HK-2 (cell line): Measurements from ENCODE around the gene PIGS.
"Not testable (repeated sequence)": the region's sequence is repeated elsewhere in the genome, so short reads cannot be mapped to it uniquely, and the experiment has no call there.

Experiments
- DNase-seq: peaks from one replicate; pipeline ENCODE4 v3.0.0-alpha.2; 2018; ENCODE audit not compliant: unreplicated experiment

The PIGS gene

GRCh38 chr17:28529013-28529400 is 42.3 kb downstream of the PIGS start:
- no peak for DNase-seq

DNA sequence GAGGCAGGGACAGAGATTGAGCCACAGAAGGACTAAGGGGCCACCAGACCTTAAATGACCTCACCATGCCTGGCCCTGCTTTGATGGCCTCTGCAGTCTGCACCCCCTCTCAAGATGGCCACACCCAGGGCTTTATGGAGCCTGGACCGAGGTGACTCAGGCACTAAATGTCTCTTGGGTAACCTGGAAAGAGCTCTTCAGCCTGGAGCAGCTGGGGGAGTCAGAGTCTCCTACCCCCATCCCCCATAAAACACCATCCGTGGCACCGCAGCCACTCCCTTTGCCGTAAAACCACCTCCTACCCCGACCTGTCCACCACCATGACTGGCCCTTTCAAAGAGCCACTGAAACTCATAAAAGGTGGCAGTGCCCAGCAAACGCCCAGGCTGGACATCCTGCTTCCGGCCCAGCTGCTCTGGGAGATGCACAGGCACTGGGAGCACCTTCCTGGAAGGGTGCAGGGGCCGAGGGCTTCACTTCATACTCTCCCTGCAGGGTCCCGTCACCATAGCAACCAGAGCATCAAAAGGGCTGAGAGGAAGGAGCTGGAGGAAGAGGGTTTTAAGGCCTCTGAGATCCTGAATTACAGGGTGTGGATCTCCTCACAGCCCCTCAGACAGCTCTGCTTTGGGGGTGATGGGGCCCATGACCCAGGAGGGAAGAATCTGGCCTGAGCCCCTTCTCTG is 42.9 kb downstream of the PIGS start:
- no peak for DNase-seq

- DNase-seq: no peak
Measured at GRCh38 chr17:28527859-28528258, 43.5 kb downstream of the PIGS start.

- DNase-seq: no peak
Measured at GRCh38 chr17:28527181-28527681, 44.1 kb downstream of the PIGS start.

DNA sequence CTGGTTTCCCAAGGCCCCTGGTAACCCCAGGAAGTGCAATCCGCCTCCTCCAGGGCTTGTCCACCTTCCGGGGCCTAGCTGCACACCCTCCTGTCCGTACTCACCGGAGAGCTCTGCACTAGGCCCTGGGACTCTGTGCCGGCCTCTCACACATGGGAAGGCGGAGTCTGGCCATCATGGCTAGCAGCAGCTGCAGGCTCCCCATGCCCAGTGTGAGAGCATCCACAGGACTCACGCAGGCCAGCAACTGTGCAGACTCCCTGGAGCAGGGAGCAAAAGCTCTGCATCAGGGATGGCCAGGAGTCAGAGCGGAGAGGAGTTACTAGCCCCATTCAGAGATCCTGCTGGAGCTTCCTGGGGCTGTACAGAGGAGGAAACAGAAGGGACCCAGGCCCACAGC is 44.9 kb downstream of the PIGS start:
- no peak for DNase-seq

GRCh38 chr17:28524476-28525424 is 46.6 kb downstream of the PIGS start:
- no peak for DNase-seq

DNA sequence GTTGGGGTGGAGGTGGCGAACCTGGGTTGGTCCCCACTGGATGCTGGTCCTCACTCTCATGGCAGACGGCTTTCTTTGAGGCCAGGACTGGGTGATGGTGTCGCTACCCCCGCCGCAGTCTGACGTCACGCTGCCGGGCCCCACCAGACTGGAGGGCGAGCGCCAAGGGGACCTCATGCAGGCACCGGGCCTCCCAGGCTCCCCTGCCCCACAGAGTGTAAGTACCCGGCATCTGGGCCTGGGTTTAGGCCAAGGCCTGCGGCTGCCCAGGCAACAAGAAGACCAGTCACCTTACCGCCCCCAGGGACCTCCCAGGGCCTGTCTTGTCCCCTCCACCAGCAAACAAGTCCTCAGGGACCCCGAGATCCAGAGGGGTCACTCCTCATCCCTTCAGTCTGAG is 47.4 kb downstream of the PIGS start:
- no peak for DNase-seq

GRCh38 chr17:28523186-28523585 is 48.1 kb downstream of the PIGS start:
- no peak for DNase-seq

DNA sequence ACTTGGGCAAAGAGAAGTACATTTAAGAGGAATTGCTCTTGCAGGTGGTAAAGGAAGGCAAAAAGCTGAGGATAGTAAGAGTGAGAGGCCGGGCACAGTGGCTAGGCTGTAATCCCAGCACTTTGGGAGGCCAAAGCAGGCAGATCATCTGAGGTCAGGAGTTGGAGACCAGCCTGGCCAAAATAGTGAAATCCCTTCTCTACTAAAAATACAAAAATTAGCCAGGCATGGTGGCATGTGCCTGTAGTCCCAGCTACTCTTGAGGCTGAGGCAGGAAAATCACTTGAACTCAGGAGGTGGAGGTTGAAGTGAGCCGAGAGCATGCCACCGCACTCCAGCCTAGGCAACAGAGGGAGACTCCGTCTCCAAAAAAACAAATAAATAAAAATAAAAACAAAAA is 49.0 kb downstream of the PIGS start:
- not testable (repeated sequence) for DNase-seq

- DNase-seq: no peak
Measured at GRCh38 chr17:28521311-28522085, 49.8 kb downstream of the PIGS start.

GRCh38 chr17:28520687-28521086 is 50.6 kb downstream of the PIGS start:
- DNase-seq: no peak

GRCh38 chr17:28519236-28519635 is 52.1 kb downstream of the PIGS start:
- DNase-seq: no peak

DNA sequence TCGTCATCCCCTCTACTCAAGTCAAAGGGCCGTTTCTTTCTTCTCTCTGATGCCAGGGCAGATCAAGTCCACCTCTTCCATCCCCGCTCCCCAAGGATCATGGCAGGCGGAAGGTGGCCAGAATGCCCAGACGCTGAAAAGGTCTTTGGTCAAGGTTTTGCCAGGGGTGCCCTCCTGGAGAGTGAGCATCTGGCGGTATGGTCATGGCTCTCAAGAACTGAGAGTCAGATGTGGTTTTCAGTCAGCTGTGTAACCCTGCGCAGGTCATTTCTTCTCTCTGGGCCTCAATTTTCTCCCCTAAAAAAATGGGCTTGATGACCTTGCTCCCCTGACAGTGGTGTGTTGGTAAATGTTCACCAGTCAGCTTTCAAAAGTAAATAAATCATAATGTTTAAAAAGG is 52.7 kb downstream of the PIGS start:
- no peak for DNase-seq

DNA sequence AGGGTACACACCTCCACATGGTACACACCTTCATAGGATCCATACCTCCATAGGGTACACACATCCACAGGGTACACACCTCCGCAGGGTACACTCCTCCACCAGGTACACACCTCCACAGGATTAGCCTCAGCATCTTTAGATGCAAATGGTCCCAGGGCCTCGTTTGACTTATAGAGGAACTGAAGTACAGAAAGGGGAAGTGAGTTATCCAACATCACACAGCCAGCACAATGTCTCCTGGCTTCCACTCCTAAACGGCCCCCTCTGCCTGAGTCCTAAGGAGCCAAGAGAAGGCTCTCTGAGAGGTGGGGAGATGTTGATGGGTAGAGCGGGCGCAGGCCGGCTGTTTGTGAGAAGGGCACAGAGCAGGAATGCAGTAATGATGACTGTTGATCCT is 53.2 kb downstream of the PIGS start:
- no peak for DNase-seq

DNA sequence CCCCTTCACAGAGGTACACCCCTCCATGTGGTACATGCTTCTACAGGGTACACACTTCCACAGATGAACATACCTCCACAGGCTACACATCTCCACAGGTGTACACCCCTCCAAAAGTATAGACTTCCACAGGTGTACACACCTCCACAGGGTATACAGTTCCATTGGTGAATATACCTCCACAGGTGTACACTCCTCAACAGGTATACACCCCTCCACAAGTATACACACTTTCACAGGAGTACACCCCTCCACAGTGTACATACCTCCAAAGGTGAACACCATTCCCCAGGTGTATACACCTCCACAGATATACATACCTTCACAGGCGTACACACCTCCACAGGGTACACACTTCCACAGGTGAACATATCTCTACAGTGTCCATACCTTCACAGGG is 55.8 kb downstream of the PIGS start:
- DNase-seq: no peak

DNA sequence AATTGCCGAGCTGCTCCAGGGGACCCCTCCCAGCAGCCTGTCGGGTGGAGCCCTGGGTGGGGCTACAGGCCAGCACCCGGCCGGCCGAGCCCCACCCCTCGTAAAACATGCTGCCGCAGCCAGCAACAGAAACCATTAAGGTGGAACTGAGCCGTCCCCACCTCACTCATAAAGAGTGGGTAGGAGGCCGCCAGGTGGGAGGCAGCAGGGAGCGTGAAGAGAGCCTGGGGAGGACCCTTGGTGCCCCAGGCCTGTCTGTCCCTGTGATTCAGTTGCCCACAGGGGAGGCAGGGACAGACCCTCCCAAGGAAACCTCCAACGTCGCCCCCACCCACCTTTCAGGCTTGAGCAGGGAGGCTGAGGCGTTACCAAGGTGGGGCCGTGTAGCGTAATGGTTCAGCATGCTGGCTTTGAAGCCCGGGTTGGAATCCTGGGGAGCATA is 56.7 kb downstream of the PIGS start:
- no peak for DNase-seq

- DNase-seq: no peak
Measured at GRCh38 chr17:28513476-28513875, 57.8 kb downstream of the PIGS start.

DNA sequence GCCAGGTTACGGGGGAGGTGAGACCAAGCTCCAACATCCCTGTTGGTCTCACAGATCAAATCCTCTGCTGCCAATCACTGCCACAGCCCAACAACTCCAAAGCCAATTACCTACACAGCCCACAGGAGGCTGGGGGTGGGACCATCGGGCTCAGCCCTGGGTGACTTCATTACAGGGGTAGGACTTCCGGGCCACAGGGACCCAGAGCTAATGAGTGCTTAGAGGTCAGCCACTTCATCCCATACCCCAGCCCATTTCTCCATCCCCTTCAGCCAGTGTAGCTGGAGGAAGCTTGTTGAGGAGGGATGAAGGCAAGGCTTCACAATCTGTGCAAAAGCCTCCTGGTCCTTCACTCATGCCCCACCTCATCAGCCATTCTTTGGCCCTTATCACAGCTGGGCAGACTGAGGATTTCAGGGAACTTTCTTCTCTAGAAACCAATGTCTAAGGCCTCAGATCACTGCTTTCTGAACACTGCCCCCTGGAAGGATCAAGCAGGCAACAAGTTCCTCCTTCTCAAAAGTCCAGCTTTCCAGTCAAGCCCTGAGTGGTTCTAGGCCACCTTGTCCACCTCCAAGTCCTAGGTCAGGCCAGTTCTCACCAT is 59.4 kb downstream of the PIGS start:
- no peak for DNase-seq

DNA sequence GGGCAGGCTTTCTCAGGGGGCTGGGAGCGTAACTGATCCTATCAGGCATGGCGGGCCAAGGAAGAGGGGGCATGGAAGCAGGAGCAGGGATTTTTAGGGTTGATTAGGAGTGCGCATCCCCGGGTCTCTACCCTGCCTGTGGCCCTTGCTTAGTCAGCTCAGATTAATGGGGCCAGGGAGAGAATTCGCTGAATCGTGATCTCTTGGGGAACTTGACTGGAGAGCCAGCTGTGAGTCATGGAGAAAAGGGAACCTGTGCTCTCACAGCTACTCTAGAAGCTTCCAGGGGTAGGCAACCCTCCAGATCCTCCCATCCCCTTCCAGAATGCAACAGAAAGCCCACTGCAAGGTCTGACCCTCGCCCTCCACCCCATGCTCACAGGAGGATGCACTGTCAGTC is 61.5 kb downstream of the PIGS start:
- DNase-seq: no peak

- no peak for DNase-seq
Measured at GRCh38 chr17:28508211-28508724, 63.1 kb downstream of the PIGS start.

- DNase-seq: no peak
Measured at GRCh38 chr17:28507567-28508203, 63.6 kb downstream of the PIGS start.
